Vagina (tissue), 2 donors: ENCODE measurements around the gene RNU7-1. TPM values are rescaled to one million over a fixed set of nuclear protein-coding genes. Genes with fewer than 3 reads are reported as not detected.

Experiments
- DNase-seq, 2 donors: peaks; one replicate each; pipeline ENCODE4 v3.0.0-alpha.2; 2017; ENCODE audit errors: extremely low spot score in 2 of 2
- H3K27ac ChIP-seq: fragments of 200-600 bp; sonication (generic); one replicate; pipeline ENCODE4 v1.5.1; 2019
- H3K27me3 ChIP-seq: fragments of 200-600 bp; sonication (generic); one replicate; pipeline ENCODE4 v1.5.1; 2019
- H3K36me3 ChIP-seq, 2 donors: fragments of 200-600 bp; sonication (generic); one replicate each; pipeline ENCODE4 v1.5.1; 2017 to 2019
- H3K4me1 ChIP-seq: fragments of 200-600 bp; sonication (generic); one replicate; pipeline ENCODE4 v1.5.1; 2019
- H3K4me3 ChIP-seq, 2 donors: fragments of 200-600 bp; sonication (generic); 1 replicate in 1 of 2; 2 replicates in 1 of 2; pipeline ENCODE4 v1.5.1; 2016 to 2019
- H3K9me3 ChIP-seq: fragments of 200-600 bp; sonication (generic); one replicate; pipeline ENCODE4 v1.5.1; 2019
- CTCF ChIP-seq, 3 experiments: fragments of 450-650 bp in 2 of 3; fragments of 200-600 bp in 1 of 3; sonication (generic) in 1 of 3; IDR thresholded peaks; one replicate each; pipeline ENCODE4 v1.5.1; 2017 to 2019; ENCODE audit warnings: antibody characterized with exemption in 3 of 3, mild to moderate bottlenecking in 2 of 3, moderate library complexity in 2 of 3
- POLR2A ChIP-seq, 2 donors: fragments of 450-650 bp; IDR thresholded peaks; one replicate each; pipeline ENCODE4 v1.6.1; 2017; ENCODE audit warnings: antibody characterized with exemption in 2 of 2, mild to moderate bottlenecking in 2 of 2, moderate library complexity in 2 of 2
- POLR2AphosphoS5 ChIP-seq, 2 donors: sonication (generic); formaldehyde crosslinking; IDR thresholded peaks; one replicate each; pipeline ENCODE4 v1.9.0; 2017; ENCODE audit warnings: antibody characterized with exemption in 2 of 2, mild to moderate bottlenecking in 2 of 2, low read depth in 1 of 2; ENCODE audit not compliant: insufficient read depth in 1 of 2
- intact Hi-C: fragments of 100-400 bp; cut with DNase I; formaldehyde crosslinking; loops from one replicate; pipeline ENCODE4 v1.15.1; 2023
- total RNA-seq: library from RNA; depleted of rRNA; stranded (reverse); fragments of >200 nt; gene quantifications from one replicate; pipeline ENCODE4 v1.2.3, GENCODE V29; 2016

RNU7-1 gene
- total RNA-seq, 1 donor from 2014 or later: not detected

- intact Hi-C loops: loop anchor here (5.0 kb wide), 1 partner anchor 61 kb away; the partner anchor contains the start of gene TPI1
- peak overlapping the region; percentile 99 for H3K27ac ChIP-seq
- TF ChIP-seq POLR2A (IDR thresholded peaks at IDR 0.05): no peak
- no peak for TF ChIP-seq CTCF (IDR thresholded peaks at IDR 0.05)
- TF ChIP-seq POLR2AphosphoS5 (IDR thresholded peaks at IDR 0.05; ENCODE audit: insufficient read depth in 1 of 2, low read depth in 1 of 2): peak in 1 of 2 donors; percentile 25
- peaks cover 77% of the 10 kb centered on the region for H3K4me1 ChIP-seq
- DNase-seq: no peak
- peak overlapping the region; percentile 73 to 95 for H3K4me3 ChIP-seq
- no peaks in the 10 kb centered on the region for H3K27me3 ChIP-seq
- H3K9me3 ChIP-seq: no peaks in the 10 kb centered on the region
- H3K36me3 ChIP-seq: no peaks in the 10 kb centered on the region
Observed at GRCh38 chr12:6928022-6928702, 15.5 kb upstream of the RNU7-1 start.

GRCh38 chr12:6928703-6929407 lies 14.8 kb upstream of the RNU7-1 start:
- Histone ChIP-seq H3K9me3 (no peaks in the 10 kb centered on the region), H3K27me3 (no peaks in the 10 kb centered on the region), H3K4me3 (peak overlapping the region; percentile 73 to 95), H3K4me1 (peaks cover 84% of the 10 kb centered on the region), H3K27ac (peak overlapping the region; percentile 99), H3K36me3 (peaks cover 0 to 6% of the 10 kb centered on the region in 2 donors)
- intact Hi-C loops: loop anchor here (5.0 kb wide), 1 partner anchor 62 kb away; the partner anchor contains the start of gene TPI1
- DNase-seq: no peak
- TF ChIP-seq CTCF (IDR thresholded peaks at IDR 0.05) (no peak), POLR2AphosphoS5 (IDR thresholded peaks at IDR 0.05; ENCODE audit: insufficient read depth in 1 of 2, low read depth in 1 of 2) (peak in 1 of 2 donors; percentile 5)

- DNase-seq: no peak
- intact Hi-C loops: loop anchor here (5.0 kb wide), 1 partner anchor 62 kb away; the partner anchor contains the start of gene TPI1
- peaks cover 83% of the 10 kb centered on the region for H3K4me1 ChIP-seq
- peak overlapping the region; percentile 73 to 95 for H3K4me3 ChIP-seq
- H3K27ac ChIP-seq: peak overlapping the region; percentile 99
- no peaks in the 10 kb centered on the region for H3K9me3 ChIP-seq
- H3K27me3 ChIP-seq: no peaks in the 10 kb centered on the region
- TF ChIP-seq POLR2A (IDR thresholded peaks at IDR 0.05): no peak
- no peak for TF ChIP-seq POLR2AphosphoS5 (IDR thresholded peaks at IDR 0.05; ENCODE audit: insufficient read depth in 1 of 2, low read depth in 1 of 2)
- no peak for TF ChIP-seq CTCF (IDR thresholded peaks at IDR 0.05)
- peaks cover 0 to 15% of the 10 kb centered on the region in 2 donors for H3K36me3 ChIP-seq
Observed at GRCh38 chr12:6929466-6930452, 13.9 kb upstream of the RNU7-1 start.

GRCh38 chr12:6932766-6933165 lies 10.8 kb upstream of the RNU7-1 start:
- intact Hi-C loops: no loop called here
- TF ChIP-seq CTCF (IDR thresholded peaks at IDR 0.05) (no peak), POLR2A (IDR thresholded peaks at IDR 0.05) (no peak)
- Histone ChIP-seq H3K9me3 (no peaks in the 10 kb centered on the region), H3K4me3 (no peak overlapping the region), H3K36me3 (peaks cover 0 to 25% of the 10 kb centered on the region in 2 donors), H3K4me1 (peaks cover 70% of the 10 kb centered on the region), H3K27me3 (no peaks in the 10 kb centered on the region), H3K27ac (peak overlapping the region; percentile 34)
- DNase-seq: no peak
